CD4-positive, alpha-beta T cell treated with Interleukin-1 beta for 1 hour (primary cell): ENCODE measurements around the gene VOPP1.

ENCODE experiments used
- DNase-seq, 2 donors: peaks; one replicate each; pipeline ENCODE4 v3.0.0-alpha.2; 2020 to 2022

The VOPP1 gene

GRCh38 chr7:55457801-55458200 is 114.5 kb downstream of the VOPP1 start:
- no peak for DNase-seq

GRCh38 chr7:55452971-55453370 is 119.3 kb downstream of the VOPP1 start:
- no peak for DNase-seq

- DNase-seq: no peak
Measured at GRCh38 chr7:55449992-55450535, 122.2 kb downstream of the VOPP1 start.

- DNase-seq: no peak
Measured at GRCh38 chr7:55449205-55449991, 122.9 kb downstream of the VOPP1 start.

- DNase-seq: no peak
Measured at GRCh38 chr7:55448526-55448925, 123.8 kb downstream of the VOPP1 start.

GRCh38 chr7:55444786-55445185 is 127.5 kb downstream of the VOPP1 start:
- no peak for DNase-seq

GRCh38 chr7:55441774-55442522 is 130.4 kb downstream of the VOPP1 start:
- DNase-seq: no peak

GRCh38 chr7:55441002-55441401 is 131.3 kb downstream of the VOPP1 start:
- no peak for DNase-seq

GRCh38 chr7:55440040-55440690 is 132.1 kb downstream of the VOPP1 start:
- DNase-seq: no peak

- no peak for DNase-seq
Measured at GRCh38 chr7:55439627-55440026, 132.7 kb downstream of the VOPP1 start.

- no peak for DNase-seq
Measured at GRCh38 chr7:55438757-55439525, 133.4 kb downstream of the VOPP1 start.

- no peak for DNase-seq
Measured at GRCh38 chr7:55438085-55438756, 134.1 kb downstream of the VOPP1 start.

GRCh38 chr7:55437375-55437774 is 134.9 kb downstream of the VOPP1 start:
- no peak for DNase-seq

- DNase-seq: no peak
Measured at GRCh38 chr7:55436457-55436856, 135.8 kb downstream of the VOPP1 start.

GRCh38 chr7:55435466-55435865 is 136.8 kb downstream of the VOPP1 start:
- no peak for DNase-seq

- DNase-seq: peak in 1 of 2 donors; percentile 38
Measured at GRCh38 chr7:55432939-55433784, 139.1 kb downstream of the VOPP1 start.

GRCh38 chr7:55432506-55432905 is 139.8 kb downstream of the VOPP1 start:
- DNase-seq: no peak

- no peak for DNase-seq
Measured at GRCh38 chr7:55431898-55432297, 140.4 kb downstream of the VOPP1 start.

- DNase-seq: no peak
Measured at GRCh38 chr7:55429835-55430499, 142.3 kb downstream of the VOPP1 start.

- DNase-seq: no peak
Measured at GRCh38 chr7:55427800-55428199, 144.5 kb downstream of the VOPP1 start.

- no peak for DNase-seq
Measured at GRCh38 chr7:55427342-55427741, 145.0 kb downstream of the VOPP1 start.
